ENCODE data around the gene TYRP1.

GRCh38 chr9:12658531-12659209, 34.5 kb upstream of the TYRP1 start:
- TF ChIP-seq REST (IDR thresholded peaks at IDR 0.05; ENCODE audit: borderline replicate concordance) (no peak), RAD21 (conservative IDR thresholded peaks at IDR 0.05) (no peak), POLR2AphosphoS5 (IDR thresholded peaks at IDR 0.05) (no peak), TAF1 (IDR thresholded peaks at IDR 0.05; ENCODE audit: low read depth) (no peak), SMC3 (conservative IDR thresholded peaks at IDR 0.05; ENCODE audit: poor library complexity) (no peak), MXI1 (conservative IDR thresholded peaks at IDR 0.05; ENCODE audit: poor library complexity, severe bottlenecking) (no peak), EP300 (conservative IDR thresholded peaks at IDR 0.05; ENCODE audit: poor library complexity, severe bottlenecking) (no peak), EZH2 (IDR thresholded peaks at IDR 0.05; ENCODE audit: borderline replicate concordance, insufficient read depth, low read length, poor library complexity, severe bottlenecking) (no peak)
- TF ChIP-seq, protein P1, sequence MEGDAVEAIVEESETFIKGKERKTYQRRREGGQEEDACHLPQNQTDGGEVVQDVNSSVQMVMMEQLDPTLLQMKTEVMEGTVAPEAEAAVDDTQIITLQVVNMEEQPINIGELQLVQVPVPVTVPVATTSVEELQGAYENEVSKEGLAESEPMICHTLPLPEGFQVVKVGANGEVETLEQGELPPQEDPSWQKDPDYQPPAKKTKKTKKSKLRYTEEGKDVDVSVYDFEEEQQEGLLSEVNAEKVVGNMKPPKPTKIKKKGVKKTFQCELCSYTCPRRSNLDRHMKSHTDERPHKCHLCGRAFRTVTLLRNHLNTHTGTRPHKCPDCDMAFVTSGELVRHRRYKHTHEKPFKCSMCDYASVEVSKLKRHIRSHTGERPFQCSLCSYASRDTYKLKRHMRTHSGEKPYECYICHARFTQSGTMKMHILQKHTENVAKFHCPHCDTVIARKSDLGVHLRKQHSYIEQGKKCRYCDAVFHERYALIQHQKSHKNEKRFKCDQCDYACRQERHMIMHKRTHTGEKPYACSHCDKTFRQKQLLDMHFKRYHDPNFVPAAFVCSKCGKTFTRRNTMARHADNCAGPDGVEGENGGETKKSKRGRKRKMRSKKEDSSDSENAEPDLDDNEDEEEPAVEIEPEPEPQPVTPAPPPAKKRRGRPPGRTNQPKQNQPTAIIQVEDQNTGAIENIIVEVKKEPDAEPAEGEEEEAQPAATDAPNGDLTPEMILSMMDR (IDR thresholded peaks at IDR 0.05; ENCODE audit: poor library complexity, severe bottlenecking): no peak
